Upper lobe of left lung (tissue), 6 donors: ENCODE measurements around the gene NTF4. TPM values are rescaled to one million over a fixed set of nuclear protein-coding genes. Genes with fewer than 3 reads are reported as not detected.

ENCODE experiments used
- ATAC-seq, 2 donors: fragments of 200-7000 bp; cut with Tn5 transposase; one replicate each; pipeline ENCODE4 v1.9.1; 2022; ENCODE audit warnings: mild to moderate bottlenecking in 2 of 2, moderate library complexity in 2 of 2; ENCODE audit not compliant: low FRiP score in 2 of 2
- DNase-seq, 2 donors: peaks; one replicate each; pipeline ENCODE4 v3.0.0-alpha.2; 2019 to 2020
- H3K27ac ChIP-seq, 4 donors: fragments of 200-600 bp; sonication (generic); one replicate each; pipeline ENCODE4 v1.5.1; 2016 to 2019
- H3K27me3 ChIP-seq, 4 donors: fragments of 200-600 bp; sonication (generic); one replicate each; pipeline ENCODE4 v1.5.1; 2017 to 2019
- H3K36me3 ChIP-seq, 4 donors: fragments of 200-600 bp; sonication (generic); one replicate each; pipeline ENCODE4 v1.5.1; 2016 to 2019
- H3K4me1 ChIP-seq, 4 donors: fragments of 200-600 bp; sonication (generic); one replicate each; pipeline ENCODE4 v1.5.1; 2018 to 2019
- H3K4me3 ChIP-seq, 4 donors: fragments of 200-600 bp; sonication (generic); one replicate each; pipeline ENCODE4 v1.5.1; 2017 to 2019; ENCODE audit warnings: mild to moderate bottlenecking in 2 of 4, moderate library complexity in 1 of 4
- H3K9me3 ChIP-seq, 4 donors: fragments of 200-600 bp; sonication (generic); one replicate each; pipeline ENCODE4 v1.5.1; 2018 to 2019
- EP300 ChIP-seq, 4 donors: sonication (generic); formaldehyde crosslinking; IDR thresholded peaks; one replicate each; pipeline ENCODE4 v1.5.1; 2017; ENCODE audit warnings: antibody characterized with exemption in 4 of 4, control low read depth in 2 of 4
- POLR2A ChIP-seq, 4 donors: fragments of 450-650 bp; IDR thresholded peaks; one replicate each; pipeline ENCODE4 v1.5.1; 2016 to 2017; ENCODE audit warnings: antibody characterized with exemption in 4 of 4, mild to moderate bottlenecking in 2 of 4
- POLR2AphosphoS5 ChIP-seq, 2 donors: sonication (generic); formaldehyde crosslinking; IDR thresholded peaks; one replicate each; pipeline ENCODE4 v1.5.1; 2017; ENCODE audit warnings: antibody characterized with exemption in 2 of 2
- WGBS, 2 donors: methylation state at CpG; one replicate each; pipeline ENCODE4 v1.1.5; 2017 to 2018; 5-methylcytosine and 5-hydroxymethylcytosine counted together
- total RNA-seq, 6 donors: library from RNA; depleted of rRNA in 4 of 6; stranded (reverse); fragments of >200 nt in 4 of 6; gene quantifications; one replicate each; pipeline versions ENCODE4 v1.1.0 to v1.2.1, GENCODE V29; 2016 to 2021
- TF ChIP-seq, protein P1 (sequence below), 6 experiments: fragments of 450-650 bp in 4 of 6; fragments of 200-600 bp in 2 of 6; sonication (generic) in 2 of 6; IDR thresholded peaks; one replicate each; pipeline ENCODE4 v1.5.1; 2016 to 2019; ENCODE audit warnings: antibody characterized with exemption in 6 of 6
- donor health status: DM: no; HTN: no; CAD: no; lungs with moderate emphysema.
- donor health status: DM: no; HTN: yes; CAD: no; lungs with severe emphysema.

The NTF4 gene
- total RNA-seq, 6 donors from 2014 or later, result 1.2 to 10.5 (median 4.9) TPM

DNA sequence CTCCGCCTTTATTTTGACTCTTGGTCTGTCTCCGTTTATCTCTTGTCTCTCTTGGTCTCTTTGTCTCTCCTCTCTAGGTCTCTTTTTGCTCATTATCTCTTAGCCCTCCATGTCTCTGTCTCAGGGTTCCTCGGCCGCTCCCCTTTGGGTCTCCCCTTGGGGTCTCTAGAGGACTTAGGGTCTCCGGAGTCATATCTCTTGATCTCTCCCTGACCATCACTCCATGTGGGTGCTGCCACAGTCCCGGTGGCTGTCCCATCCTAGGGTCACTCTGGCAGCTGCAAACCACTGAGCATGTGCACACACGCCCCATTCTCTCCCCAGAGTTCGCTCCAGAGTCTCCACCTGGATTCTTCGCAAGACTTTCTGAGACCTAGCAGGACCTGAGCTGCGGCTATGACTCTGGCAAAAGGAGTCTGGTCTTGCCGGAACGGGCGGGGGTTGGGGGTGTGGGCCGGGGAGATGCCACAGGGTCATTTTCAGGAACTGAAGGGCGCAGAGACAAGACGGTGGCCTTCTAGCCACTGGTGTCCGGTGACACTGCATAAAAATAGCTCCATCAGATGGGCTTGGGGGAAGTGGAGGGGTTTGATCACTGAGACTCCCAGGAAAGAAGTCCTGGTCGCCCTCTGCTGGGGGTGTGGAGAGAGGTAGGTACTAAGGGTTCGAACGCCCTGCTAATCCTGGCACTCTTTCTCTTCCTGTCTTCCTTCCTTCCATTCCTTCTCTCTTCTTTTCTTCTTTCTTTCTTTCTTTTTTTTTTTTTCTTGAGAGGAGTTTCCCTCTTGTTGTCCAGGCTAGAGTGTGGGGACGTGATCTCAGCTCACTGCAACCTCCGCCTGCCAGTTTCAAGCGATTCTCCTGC lies 9.1 kb upstream of the NTF4 start:
- no peak for ATAC-seq
- Histone ChIP-seq H3K27ac (no peak overlapping the region), H3K4me1 (peaks cover 0 to 17% (median 3%) of the 10 kb centered on the region in 4 donors), H3K9me3 (no peaks in the 10 kb centered on the region), H3K4me3 (no peak overlapping the region), H3K27me3 (peaks cover 0 to 33% (median 15%) of the 10 kb centered on the region in 4 donors), H3K36me3 (no peaks in the 10 kb centered on the region)
- TF ChIP-seq, protein P1, sequence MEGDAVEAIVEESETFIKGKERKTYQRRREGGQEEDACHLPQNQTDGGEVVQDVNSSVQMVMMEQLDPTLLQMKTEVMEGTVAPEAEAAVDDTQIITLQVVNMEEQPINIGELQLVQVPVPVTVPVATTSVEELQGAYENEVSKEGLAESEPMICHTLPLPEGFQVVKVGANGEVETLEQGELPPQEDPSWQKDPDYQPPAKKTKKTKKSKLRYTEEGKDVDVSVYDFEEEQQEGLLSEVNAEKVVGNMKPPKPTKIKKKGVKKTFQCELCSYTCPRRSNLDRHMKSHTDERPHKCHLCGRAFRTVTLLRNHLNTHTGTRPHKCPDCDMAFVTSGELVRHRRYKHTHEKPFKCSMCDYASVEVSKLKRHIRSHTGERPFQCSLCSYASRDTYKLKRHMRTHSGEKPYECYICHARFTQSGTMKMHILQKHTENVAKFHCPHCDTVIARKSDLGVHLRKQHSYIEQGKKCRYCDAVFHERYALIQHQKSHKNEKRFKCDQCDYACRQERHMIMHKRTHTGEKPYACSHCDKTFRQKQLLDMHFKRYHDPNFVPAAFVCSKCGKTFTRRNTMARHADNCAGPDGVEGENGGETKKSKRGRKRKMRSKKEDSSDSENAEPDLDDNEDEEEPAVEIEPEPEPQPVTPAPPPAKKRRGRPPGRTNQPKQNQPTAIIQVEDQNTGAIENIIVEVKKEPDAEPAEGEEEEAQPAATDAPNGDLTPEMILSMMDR (IDR thresholded peaks at IDR 0.05), result no peak
- TF ChIP-seq POLR2AphosphoS5 (IDR thresholded peaks at IDR 0.05) (no peak), EP300 (IDR thresholded peaks at IDR 0.05) (no peak), POLR2A (IDR thresholded peaks at IDR 0.05) (no peak)
- WGBS, 2 donors, result 63 to 64% methylated on average over 23 of the region's 23 CpGs
- DNase-seq, result no peak

DNA sequence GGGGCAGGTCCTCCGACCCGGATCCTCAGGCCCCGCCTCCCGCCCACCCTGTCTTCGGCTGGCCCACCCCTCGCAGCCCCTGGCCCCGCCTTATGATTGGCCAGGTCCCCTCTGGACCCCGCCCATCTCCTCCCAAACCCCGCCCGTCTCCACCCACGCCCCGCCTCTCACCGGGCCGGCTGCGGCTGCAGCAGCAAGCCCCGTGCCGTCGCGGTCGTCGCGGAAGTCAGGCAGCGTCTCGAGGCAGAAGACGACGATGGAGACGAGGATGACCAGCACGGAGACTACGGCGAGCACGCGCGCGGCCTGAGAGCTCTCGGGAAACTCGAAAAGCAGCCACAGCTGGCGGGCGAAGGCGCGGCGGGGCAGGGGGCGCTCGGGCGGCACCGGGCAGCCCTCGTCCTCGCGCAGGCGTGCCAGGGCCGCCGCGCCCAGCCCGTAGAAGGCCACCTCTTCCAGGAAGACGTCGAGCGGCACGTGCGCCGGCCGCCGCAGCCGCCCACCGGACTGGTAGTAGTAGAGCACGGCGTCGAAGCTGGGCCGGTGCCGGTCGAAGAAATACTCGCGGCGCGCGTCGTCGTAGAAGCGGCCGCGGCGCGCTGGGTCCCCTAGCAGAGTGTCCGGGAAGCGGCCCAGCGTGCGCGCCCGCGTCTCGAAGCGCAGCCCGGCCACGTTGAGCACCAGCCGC lies 7.4 kb upstream of the NTF4 start:
- Histone ChIP-seq H3K4me1 (peaks cover 0 to 17% (median 3%) of the 10 kb centered on the region in 4 donors), H3K27me3 (peaks cover 0 to 33% (median 15%) of the 10 kb centered on the region in 4 donors), H3K4me3 (peak overlapping the region in 3 of 4 donors; percentile 3 to 9 (median 8)), H3K36me3 (no peaks in the 10 kb centered on the region), H3K27ac (no peak overlapping the region), H3K9me3 (no peaks in the 10 kb centered on the region)
- ATAC-seq (no peak), DNase-seq (peak in 1 of 2 donors; percentile 86)
- TF ChIP-seq POLR2AphosphoS5 (IDR thresholded peaks at IDR 0.05), result no peak
- no peak for TF ChIP-seq POLR2A (IDR thresholded peaks at IDR 0.05)
- TF ChIP-seq, protein P1 (IDR thresholded peaks at IDR 0.05), result no peak
- TF ChIP-seq EP300 (IDR thresholded peaks at IDR 0.05), result no peak
- WGBS, 2 donors, result 6 to 9% methylated on average over 17 to 24 of the region's 93 CpGs

DNA sequence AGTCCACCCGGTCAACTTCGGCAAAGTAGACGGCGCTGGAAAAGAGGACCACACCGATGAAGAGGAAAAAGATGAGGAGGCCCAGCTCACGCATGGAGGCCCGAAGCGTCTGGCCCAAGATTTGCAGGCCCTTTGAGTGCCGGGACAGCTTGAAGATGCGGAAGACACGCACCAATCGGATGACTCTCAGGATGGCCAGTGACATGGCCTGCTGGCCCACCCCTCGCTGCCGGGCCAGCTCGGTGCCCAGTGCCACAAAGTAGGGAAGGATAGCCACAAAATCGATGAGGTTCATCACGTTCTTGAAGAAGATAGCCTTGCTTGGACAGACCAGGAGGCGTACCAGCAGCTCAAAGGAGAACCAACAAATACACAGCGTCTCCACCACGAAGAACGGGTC lies 5.8 kb upstream of the NTF4 start:
- Histone ChIP-seq H3K27me3 (peaks cover 1 to 34% (median 18%) of the 10 kb centered on the region in 4 donors), H3K36me3 (no peaks in the 10 kb centered on the region), H3K9me3 (no peaks in the 10 kb centered on the region), H3K4me3 (no peak overlapping the region), H3K4me1 (peaks cover 0 to 18% (median 3%) of the 10 kb centered on the region in 4 donors), H3K27ac (no peak overlapping the region)
- WGBS, 2 donors, result 94 to 96% methylated on average over 16 to 21 of the region's 21 CpGs
- no peak for ATAC-seq
- DNase-seq, result no peak
- TF ChIP-seq POLR2AphosphoS5 (IDR thresholded peaks at IDR 0.05) (no peak), POLR2A (IDR thresholded peaks at IDR 0.05) (no peak), EP300 (IDR thresholded peaks at IDR 0.05) (no peak)
- TF ChIP-seq, protein P1 (IDR thresholded peaks at IDR 0.05), result no peak

DNA sequence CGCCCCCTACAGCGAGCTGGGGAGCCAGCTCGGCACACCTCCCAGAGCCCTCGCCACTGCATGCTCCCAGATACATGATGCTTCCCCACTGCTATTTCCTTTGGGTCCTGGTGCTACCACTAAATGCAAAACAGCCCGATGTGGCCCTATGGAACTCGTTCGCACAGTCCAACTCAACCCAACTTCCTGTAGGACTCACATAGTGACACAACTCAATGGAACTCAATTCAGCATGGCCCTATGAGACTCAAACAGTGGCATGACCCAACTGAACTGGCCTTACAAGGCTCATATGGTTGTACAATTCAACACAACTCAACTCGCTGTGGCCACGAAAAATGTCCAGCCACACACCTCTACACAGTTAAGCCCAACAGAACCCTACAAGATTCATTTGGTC lies 4.4 kb upstream of the NTF4 start:
- Histone ChIP-seq H3K27me3 (peaks cover 3 to 43% (median 22%) of the 10 kb centered on the region in 4 donors), H3K27ac (no peak overlapping the region), H3K4me3 (no peak overlapping the region), H3K4me1 (peaks cover 7 to 23% (median 11%) of the 10 kb centered on the region in 4 donors), H3K9me3 (no peaks in the 10 kb centered on the region), H3K36me3 (no peaks in the 10 kb centered on the region)
- WGBS, 2 donors, result 96 to 98% methylated on average over 5 to 9 of the region's 9 CpGs
- DNase-seq (no peak), ATAC-seq (no peak)
- TF ChIP-seq POLR2A (IDR thresholded peaks at IDR 0.05), result no peak
- no peak for TF ChIP-seq POLR2AphosphoS5 (IDR thresholded peaks at IDR 0.05)
- TF ChIP-seq, protein P1 (IDR thresholded peaks at IDR 0.05), result no peak
